Stimulated activated CD4-positive, alpha-beta T cell treated with anti-CD3 and anti-CD28 coated beads, Interleukin-2, amount 100 ng/mL, for 48 hours (primary cell): ENCODE data around the gene ZNF692.
A peak's percentile ranks its signal among the peaks of the same experiment; 100 is the strongest.
"Not testable (repeated sequence)": the region's sequence is repeated elsewhere in the genome, so short reads cannot be mapped to it uniquely, and the experiment has no call there.

Source experiments
- DNase-seq, 2 donors: peaks; one replicate each; pipeline ENCODE4 v3.0.0-alpha.2; 2020

The ZNF692 gene

DNA sequence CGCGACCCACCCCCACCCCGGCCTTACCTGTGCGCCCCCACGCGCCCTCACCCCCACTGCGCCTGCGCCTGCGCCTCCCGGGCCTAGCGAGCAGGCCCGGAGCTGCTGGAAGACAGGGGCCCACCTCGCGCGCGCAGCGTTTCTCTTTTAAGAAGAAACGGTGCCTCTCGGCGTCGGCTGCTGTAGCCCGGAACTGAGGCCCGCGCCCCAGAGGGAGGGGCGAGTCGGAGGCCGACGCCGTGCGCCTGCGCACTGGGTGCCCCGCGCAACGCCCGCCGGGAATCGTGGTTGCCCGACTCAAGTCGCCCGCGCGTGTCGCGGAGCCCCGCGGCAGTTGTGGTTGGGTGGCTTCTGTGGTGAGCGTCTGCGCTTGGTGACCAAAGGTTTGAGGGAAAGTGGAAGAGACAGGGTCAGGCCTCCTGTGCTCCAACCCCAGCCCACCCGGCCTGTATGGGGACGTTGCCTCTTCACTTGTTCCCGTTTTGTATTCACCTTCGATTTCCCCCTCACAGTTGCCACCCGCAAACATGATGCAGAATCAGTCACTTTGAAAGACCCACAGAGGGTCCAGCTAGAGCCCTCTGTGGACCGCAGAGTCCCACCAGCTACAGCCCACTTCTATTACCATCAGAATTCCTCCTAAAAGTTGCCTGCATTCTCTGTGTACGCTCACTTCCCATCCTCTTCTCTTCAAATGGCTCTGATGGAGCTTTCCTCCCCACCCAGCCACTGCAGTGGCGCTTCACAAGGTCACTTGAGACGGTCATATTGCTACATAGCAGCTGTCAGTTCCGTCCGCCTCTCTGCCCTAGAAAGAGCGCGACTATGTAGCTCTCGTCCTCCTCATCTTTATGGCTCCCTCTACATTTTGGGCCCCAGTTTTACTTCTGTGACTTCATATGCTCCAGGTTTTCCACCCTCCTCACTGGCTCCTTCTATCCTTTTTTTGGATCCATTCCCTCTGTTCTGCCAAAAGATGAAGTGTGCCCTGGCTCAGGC is at the start of gene ZNF692:
TSS of gene ZNF692 (minus strand) at position 195 of the 999 bp plus-strand sequence. CDS start 776 bp downstream, outside the sequence.
- peak; percentile 90 to 95 for DNase-seq

DNA sequence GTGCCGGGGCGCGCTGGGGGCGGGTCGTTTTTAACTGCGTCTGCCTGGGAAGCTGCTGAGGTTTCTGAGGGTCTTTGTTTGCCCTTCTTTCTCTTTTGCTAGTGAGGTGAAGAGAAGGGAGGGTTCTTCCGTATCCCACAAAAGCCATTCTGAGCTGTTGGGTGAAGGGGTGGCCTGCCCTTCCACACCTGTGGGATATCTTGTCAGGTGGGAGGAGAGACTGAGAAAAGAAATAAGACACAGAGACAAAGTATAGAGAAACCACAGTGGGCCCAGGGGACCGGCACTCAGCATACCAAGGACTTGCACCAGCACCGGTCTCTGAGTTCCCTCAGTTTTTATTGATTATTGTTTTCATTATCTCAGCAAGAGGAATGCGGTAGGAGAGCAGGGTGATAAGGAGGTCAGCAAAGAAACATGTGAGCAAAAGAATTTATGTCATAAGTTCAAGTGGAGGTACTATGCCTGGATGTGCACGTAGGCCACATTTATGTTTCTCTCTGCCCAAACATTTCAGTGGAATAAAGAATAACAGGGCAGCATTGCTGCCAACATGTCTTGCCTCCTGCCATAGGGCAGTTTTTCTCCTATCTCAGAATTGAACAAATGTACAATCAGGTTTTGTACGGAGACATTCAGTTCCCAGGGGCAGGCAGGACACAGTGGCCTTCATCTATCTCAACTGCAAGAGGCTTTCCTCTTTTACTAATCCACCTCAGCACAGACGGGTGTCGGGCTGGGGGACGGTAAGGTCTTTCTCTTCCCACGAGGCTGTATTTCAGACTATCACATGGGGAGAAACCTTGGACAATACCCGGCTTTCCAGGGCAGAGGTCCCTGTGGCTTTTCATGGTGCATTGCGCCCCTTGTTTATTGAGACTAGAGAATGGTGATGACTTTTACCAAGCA is 48.1 kb upstream of the ZNF692 start:
- DNase-seq: no peak

DNA sequence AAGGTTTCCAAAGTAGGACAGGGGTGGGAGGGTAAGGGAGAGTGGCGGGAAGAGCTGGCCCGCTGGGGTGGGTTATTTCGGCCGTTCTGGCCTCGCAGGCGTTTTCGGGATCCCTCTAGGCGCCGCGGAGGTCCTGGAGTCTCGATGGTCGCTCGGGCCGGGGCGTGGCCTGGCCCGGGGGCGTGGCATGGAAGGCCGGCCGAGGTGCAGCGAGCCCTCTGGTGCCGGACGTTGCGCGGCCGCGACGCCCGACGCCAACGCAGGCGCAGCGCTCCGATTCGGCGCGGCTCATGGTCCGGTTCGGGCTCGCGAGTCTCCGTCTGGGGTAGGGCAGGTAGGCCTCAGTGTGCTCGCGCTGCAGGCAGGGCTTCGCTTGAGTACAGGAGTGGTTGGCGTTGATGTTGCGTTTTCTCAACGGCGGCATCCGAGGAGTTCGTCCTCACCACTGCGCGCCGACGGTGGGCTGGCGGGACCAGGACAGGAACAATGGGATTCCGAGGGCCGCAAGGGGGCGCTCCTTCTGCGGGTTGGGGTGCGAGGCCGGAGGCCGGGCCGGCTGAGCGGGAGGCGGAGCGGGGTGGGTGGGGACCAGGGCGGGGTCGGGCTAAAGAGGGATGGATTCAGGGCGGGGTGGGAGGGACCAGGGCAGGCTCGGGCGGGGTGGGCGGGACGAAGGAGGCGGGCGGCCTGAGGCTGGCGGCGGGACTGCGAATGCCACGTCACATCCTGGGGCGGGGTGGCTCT is 47.3 kb upstream of the ZNF692 start, which contains the start of gene PGBD2:
TSS of gene PGBD2 (plus strand) at position 227 of the 744 bp plus-strand sequence. CDS start 7,628 bp downstream, outside the sequence.
- peak; percentile 97 to 98 for DNase-seq

DNA sequence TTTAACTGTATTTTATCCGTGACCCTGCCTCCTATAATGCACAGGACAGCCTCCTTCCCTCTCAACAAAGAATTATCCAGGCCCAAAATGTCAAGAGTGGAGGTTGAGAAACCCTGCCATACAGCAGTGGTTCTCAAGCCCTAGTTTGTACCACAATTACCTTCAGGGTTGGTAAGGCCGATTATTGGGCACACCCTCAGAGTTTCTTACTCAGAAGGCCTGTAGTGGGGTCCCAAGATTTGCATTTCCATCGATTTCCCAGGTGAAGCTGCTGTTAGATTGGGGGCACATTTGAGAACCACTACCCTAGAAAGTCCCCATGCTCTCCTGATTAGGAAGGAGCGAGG is 46.8 kb upstream of the ZNF692 start:
- no peak for DNase-seq

- no peak for DNase-seq
Observed at GRCh38 chr1:248904437-248905216, 45.7 kb upstream of the ZNF692 start.

DNA sequence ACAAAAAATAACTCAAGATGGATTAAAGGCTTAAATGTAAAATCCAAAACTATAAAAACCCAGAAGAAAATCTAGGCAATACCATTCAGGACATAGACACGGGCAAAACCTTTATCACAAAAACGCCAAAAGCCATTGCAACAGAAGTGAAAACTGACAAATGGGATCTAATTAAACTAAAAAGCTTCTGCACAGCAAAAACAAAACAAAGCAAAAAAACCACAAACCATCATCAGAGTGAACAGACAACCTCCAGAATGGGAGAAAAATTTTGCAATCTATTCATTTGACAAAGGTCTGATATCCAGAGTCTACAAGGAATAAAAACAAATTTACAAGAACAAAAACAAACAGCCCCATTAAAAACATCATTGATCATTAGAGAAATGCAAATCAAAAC is 42.7 kb upstream of the ZNF692 start:
- DNase-seq: no peak

DNA sequence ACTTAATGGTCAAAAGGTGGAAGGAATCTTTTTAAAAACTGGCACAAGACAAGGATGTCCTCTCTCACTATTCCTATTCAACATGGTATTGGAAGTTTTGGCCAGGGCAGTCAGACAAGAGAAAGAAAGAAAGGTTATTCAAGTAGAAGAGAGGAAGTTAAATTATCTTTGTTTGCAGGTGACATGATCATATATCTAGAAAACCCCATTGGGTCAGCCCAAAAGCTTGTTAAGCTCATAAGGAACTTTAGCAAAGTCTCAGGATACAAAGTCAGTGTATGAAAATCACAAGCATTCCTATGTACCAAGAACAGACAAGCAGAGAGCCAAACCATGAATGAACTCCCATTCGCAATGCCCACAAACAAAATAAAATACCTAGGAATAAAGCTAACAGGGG is 41.8 kb upstream of the ZNF692 start:
- no peak for DNase-seq

GRCh38 chr1:248897412-248898337 is 38.8 kb upstream of the ZNF692 start:
- DNase-seq: no peak

GRCh38 chr1:248894837-248895236 is 36.0 kb upstream of the ZNF692 start:
- DNase-seq: no peak

- no peak for DNase-seq
Observed at GRCh38 chr1:248892590-248892989, 33.7 kb upstream of the ZNF692 start.

DNA sequence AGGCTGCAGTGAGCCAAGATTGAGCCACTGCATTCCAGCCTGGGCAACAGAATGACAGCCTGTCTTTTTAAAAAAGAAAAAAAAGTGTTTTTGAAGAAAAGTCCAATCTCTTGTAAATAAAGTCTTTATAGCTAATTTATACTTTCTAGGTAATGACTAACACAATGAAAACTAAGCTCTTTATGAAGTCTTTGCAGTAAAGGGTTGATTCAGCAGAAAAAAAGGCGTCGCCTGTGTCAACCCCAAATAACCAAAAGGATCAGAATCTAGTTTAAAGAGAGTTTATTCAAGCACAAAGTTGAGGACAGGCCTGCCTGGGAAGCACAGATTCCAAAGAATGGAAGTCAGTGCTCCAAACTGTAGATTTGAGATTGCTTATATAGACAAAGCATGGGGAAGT is 32.9 kb upstream of the ZNF692 start:
- no peak for DNase-seq

GRCh38 chr1:248890549-248891498 is 31.9 kb upstream of the ZNF692 start:
- no peak for DNase-seq

- not testable (repeated sequence) for DNase-seq
Observed at GRCh38 chr1:248889914-248890243, 31.0 kb upstream of the ZNF692 start.

GRCh38 chr1:248886237-248886895 is 27.5 kb upstream of the ZNF692 start:
- no peak for DNase-seq

DNA sequence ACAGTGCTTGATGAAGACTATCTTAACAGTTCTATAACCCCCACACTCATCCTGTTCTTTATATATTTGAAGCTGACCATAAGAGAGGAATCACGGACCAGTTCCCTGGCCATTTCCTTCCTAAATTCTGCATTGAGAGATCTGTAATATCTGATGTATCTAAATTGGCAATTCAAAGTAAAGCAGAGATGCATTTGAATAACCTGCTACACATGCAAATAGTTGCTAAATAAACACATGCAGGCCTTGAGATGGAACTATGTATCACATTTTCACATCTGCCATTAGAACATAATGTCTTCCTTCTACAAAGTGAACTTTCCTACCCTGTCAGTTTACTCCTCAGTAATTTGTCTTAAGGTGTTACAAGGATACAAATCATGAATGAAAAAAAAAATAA is 26.8 kb upstream of the ZNF692 start:
- DNase-seq: no peak

DNA sequence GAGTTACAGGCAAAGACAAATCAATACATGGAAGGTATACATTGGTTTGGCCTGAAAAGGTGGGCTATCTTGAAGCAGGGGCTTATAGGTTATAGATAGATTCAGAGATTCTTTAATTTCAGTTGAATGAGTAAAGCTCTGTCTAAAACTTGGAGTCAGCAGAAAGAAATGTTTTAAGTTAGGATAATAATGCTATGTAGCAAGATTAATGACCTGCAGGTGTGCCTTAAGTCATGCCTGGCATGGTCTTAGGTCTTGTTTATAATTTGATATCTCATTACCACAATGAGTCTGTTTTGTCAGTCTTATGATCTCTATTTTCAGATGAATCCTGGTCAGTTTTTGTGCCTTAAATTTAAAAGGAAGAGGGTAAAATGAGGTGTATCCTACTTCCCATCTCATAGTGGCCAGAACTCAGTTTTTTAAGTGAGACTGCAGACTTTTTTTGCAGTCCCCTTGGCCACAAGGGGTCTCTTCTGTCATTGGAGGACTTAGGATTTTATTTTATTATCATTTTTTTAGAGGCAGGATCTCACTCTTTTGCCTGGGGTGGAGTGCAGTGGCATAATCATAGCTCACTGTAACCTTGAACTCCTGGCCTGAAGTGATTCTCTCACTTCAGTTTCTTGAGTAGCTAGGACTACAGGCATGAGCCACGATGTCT is 25.9 kb upstream of the ZNF692 start:
- no peak for DNase-seq

- not testable (repeated sequence) for DNase-seq
Observed at GRCh38 chr1:248882427-248882826, 23.5 kb upstream of the ZNF692 start.

DNA sequence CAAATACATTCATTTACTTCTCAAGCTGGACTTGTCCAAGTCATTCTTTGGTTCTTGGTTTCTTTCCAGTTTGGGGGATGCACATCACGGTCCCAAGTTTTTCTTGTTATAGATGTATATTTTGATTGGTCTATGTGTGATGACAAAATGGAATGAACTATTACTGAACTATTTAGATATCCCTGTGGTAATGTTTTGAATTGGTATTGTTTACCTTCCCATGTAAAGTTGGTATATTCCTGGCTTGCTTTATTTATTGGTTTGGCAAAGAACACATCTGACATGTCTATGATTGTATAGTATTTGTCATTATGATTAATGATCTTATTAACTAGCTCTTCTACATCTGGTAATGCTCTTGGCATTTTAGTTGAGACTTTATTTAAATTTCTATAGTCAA is 22.4 kb upstream of the ZNF692 start:
- no peak for DNase-seq
